Measurements from ENCODE around the gene NR2E3. TPM values are rescaled to one million over a fixed set of nuclear protein-coding genes. Genes with fewer than 3 reads are reported as not detected.

NR2E3 gene
- total RNA-seq, 1 donor from 2014 or later: 0.26 TPM

DNA sequence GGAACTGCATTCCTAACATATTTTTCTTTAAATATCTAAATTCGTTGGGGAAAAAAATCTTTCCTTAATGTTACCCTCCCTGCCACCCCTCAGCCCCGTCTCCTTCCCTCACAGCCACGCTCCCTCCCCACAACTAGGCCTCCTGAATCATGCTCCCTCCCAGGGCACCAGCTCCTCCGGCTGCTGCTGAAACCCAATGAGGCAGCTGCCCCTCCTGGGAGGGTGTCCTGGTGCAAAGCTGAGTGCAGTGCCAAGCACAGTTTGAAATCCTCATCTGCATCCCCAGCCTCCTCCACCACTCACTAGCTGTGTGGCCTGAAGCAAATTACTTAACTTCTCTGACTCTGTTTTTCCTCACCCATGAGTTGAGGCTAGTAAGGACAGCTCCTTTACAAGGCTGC lies 2.7 kb upstream of the NR2E3 start:
- ATAC-seq: no peak
- intact Hi-C loops (cut with DNase I): no loop called here
- H3K9me3 ChIP-seq: no peaks in the 10 kb centered on the region
- H3K4me1 ChIP-seq: no peaks in the 10 kb centered on the region
- DNase-seq: no peak
- no peak overlapping the region for H3K27ac ChIP-seq
- H3K4me3 ChIP-seq: no peak overlapping the region
- TF ChIP-seq, protein P1, sequence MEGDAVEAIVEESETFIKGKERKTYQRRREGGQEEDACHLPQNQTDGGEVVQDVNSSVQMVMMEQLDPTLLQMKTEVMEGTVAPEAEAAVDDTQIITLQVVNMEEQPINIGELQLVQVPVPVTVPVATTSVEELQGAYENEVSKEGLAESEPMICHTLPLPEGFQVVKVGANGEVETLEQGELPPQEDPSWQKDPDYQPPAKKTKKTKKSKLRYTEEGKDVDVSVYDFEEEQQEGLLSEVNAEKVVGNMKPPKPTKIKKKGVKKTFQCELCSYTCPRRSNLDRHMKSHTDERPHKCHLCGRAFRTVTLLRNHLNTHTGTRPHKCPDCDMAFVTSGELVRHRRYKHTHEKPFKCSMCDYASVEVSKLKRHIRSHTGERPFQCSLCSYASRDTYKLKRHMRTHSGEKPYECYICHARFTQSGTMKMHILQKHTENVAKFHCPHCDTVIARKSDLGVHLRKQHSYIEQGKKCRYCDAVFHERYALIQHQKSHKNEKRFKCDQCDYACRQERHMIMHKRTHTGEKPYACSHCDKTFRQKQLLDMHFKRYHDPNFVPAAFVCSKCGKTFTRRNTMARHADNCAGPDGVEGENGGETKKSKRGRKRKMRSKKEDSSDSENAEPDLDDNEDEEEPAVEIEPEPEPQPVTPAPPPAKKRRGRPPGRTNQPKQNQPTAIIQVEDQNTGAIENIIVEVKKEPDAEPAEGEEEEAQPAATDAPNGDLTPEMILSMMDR (IDR thresholded peaks at IDR 0.05): no peak
- H3K36me3 ChIP-seq: no peaks in the 10 kb centered on the region
- H3K27me3 ChIP-seq: no peaks in the 10 kb centered on the region

DNA sequence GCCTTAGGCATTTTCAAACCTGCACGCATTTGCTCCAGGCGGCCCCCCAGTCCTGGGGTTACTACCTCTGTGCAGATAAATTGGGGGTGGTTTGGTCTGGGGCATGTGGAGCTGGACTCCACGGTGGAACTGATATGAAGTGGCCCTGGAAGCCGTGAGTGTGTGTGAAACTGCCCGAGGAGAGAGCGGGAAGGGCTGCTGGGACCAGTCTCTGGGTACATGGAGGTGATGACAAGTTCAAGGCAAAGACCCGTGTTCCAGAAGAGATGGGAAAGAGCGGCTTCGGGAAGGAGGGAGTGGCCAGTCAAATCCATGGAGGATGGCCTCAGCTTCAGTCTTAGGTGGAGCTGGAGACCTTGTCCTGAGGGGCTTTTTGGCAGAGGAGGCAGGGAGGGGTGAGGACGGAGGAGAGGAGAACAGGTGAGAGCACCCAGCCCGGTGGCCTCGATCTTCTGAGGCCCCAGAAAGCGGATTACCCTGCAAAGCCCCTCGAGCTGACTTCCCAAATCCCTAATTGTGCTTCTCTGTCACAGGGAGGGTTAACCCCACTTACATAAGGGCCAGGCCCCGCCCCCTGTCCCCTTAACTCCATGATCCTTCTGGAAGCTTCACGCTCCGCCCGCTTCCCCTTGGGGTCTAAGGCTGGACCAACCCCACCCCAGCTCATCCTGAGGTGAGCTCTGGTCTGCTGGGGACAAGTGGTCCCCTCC lies 1.9 kb upstream of the NR2E3 start:
- Histone ChIP-seq H3K27me3 (no peaks in the 10 kb centered on the region), H3K36me3 (no peaks in the 10 kb centered on the region), H3K27ac (no peak overlapping the region), H3K4me3 (no peak overlapping the region), H3K9me3 (no peaks in the 10 kb centered on the region), H3K4me1 (no peaks in the 10 kb centered on the region)
- intact Hi-C loops (cut with DNase I): no loop called here
- no peak for DNase-seq
- TF ChIP-seq, protein P1 (IDR thresholded peaks at IDR 0.05): no peak
- no peak for ATAC-seq

DNA sequence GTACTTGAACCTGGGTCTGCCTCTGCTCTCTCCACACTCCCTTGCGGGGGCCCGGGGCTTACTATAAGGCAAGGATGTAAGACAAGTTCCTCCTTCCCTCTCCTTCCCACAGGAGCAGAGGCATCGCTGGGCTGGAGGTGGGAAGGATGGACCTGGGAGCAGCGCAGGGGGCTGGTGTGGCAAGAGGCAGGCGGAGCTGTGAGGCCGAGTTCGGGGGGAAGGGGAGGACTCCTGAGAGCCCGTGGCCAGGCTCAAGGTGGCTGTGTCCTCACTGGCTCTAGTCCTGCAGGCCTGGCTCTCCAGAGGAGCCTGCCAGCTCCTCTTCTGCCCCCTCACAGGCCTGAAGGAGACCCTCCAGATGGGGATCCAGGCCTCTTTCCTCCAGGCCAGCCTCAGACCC lies 1.0 kb upstream of the NR2E3 start:
- intact Hi-C loops (cut with DNase I): no loop called here

DNA sequence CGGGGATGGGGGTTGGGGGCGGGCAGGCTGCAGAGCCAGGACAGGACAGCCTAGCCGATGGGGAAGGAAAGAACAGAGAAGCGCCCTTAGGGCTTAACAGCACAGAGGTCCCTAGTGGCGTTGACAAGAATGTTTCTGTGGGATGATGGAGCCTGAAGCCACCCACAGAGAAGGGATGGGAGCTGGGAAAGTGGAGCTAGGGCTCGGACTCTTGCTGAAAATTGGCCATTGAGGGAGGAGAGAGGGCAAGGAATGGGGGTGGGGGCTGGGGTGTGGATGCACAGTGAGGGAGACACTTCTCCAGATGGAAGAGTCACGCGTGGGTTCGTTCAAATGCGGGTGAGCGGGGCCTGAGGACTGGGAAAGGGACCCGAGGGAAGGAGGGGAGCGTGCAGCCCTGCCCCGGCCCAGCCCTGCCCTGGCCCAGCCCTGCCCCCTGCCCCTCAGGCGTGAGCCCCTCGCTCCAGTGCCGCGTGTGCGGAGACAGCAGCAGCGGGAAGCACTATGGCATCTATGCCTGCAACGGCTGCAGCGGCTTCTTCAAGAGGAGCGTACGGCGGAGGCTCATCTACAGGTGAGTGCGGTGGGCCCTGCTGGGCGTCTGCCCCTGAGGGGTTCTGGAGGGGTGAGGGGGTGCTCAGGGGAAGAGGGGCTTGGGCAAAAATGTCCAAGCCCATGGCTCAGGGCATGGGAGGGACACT lies 832 bp downstream of the NR2E3 start:
- ATAC-seq: no peak
- H3K9me3 ChIP-seq: no peaks in the 10 kb centered on the region
- no peaks in the 10 kb centered on the region for H3K36me3 ChIP-seq
- no peaks in the 10 kb centered on the region for H3K4me1 ChIP-seq
- TF ChIP-seq, protein P1 (IDR thresholded peaks at IDR 0.05): no peak
- H3K27me3 ChIP-seq: no peaks in the 10 kb centered on the region
- no peak overlapping the region for H3K27ac ChIP-seq
- no peak overlapping the region for H3K4me3 ChIP-seq
- intact Hi-C loops (cut with DNase I): no loop called here
- no peak for DNase-seq

More for the DNA sequence above, 1.0 kb upstream of the NR2E3 start:
- Histone ChIP-seq H3K9me3 (no peaks in the 10 kb centered on the region), H3K36me3 (no peaks in the 10 kb centered on the region), H3K4me1 (no peaks in the 10 kb centered on the region), H3K27ac (no peak overlapping the region), H3K4me3 (no peak overlapping the region), H3K27me3 (no peaks in the 10 kb centered on the region)
- no peak for DNase-seq
- TF ChIP-seq, protein P1 (IDR thresholded peaks at IDR 0.05): no peak
- ATAC-seq: no peak

DNA sequence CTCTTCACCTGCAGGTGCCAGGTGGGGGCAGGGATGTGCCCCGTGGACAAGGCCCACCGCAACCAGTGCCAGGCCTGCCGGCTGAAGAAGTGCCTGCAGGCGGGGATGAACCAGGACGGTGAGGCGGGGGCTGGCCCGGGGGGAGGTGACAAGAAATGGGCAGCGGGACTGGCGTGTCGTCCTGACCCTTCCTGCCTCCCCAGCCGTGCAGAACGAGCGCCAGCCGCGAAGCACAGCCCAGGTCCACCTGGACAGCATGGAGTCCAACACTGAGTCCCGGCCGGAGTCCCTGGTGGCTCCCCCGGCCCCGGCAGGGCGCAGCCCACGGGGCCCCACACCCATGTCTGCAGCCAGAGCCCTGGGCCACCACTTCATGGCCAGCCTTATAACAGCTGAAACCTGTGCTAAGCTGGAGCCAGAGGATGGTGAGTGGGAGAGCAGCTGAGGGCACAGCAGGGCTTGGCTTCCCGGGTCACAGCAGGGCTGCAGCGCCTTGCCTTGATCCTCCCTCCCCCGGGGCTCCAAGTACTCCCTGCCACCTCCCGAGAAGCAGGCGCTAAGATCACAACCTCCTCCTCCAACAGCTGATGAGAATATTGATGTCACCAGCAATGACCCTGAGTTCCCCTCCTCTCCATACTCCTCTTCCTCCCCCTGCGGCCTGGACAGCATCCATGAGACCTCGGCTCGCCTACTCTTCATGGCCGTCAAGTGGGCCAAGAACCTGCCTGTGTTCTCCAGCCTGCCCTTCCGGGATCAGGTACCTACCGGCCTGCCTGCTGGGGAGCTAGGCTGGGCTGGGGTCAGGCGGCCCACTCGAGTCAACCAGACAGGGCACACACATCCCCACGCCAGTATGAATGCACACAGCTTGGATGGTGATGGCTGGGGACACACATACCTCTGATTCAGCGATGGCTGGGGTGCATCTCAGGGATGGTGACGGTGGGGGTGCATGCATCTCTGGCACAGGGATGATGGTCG lies 1.7 kb downstream of the NR2E3 start:
- Histone ChIP-seq H3K36me3 (no peaks in the 10 kb centered on the region), H3K27me3 (no peaks in the 10 kb centered on the region), H3K4me1 (no peaks in the 10 kb centered on the region), H3K27ac (no peak overlapping the region), H3K4me3 (no peak overlapping the region), H3K9me3 (no peaks in the 10 kb centered on the region)
- no peak for DNase-seq
- intact Hi-C loops (cut with DNase I): no loop called here
- ATAC-seq: no peak
- TF ChIP-seq, protein P1 (IDR thresholded peaks at IDR 0.05): no peak
